Omental fat pad (tissue), 4 donors: ENCODE data around the gene OSR1. TPM values are rescaled to one million over a fixed set of nuclear protein-coding genes. Genes with fewer than 3 reads are reported as not detected.

Experiments
- ATAC-seq: fragments of 150-250 bp; one replicate; pipeline ENCODE4 v1.9.1; 2016; ENCODE audit warnings: mild to moderate bottlenecking, moderate library complexity; ENCODE audit not compliant: low FRiP score
- DNase-seq: peaks from one replicate; pipeline ENCODE4 v3.0.0-alpha.2; 2019; ENCODE audit warnings: low spot score
- total RNA-seq, 4 donors: library from RNA; depleted of rRNA; stranded (reverse); fragments of >200 nt; gene quantifications; one replicate each; pipeline ENCODE4 v1.1.0, GENCODE V29; 2016
- TF ChIP-seq, protein P1 (sequence below), 3 donors: fragments of 450-650 bp; IDR thresholded peaks; one replicate each; pipeline ENCODE4 v1.5.1; 2016 to 2017; ENCODE audit warnings: antibody characterized with exemption in 3 of 3, mild to moderate bottlenecking in 3 of 3, moderate library complexity in 2 of 3

Gene OSR1
- total RNA-seq, 4 donors from 2014 or later: 33.7 to 148 (median 81.9) TPM

DNA sequence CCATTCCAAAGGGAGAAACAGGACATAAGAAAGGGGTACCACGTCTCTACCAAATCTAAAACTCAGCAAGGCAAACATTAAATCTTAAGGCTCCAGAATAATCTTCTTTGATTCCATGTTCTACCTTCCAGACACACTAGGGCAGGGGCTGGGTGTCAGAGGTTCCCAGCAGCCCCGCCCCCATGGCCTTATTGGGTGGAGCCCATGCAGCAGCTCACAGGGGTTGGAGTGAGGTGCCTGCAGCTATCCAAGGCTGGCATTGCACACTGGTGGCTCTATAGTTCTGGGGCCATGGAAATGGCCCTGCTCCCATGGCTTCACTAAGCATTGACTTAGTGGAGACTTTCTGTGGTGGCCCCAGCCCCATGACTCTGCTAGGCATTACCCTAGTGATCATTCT, 14.9 kb upstream of the OSR1 start:
- ATAC-seq (no peak), DNase-seq (no peak)
- TF ChIP-seq, protein P1, sequence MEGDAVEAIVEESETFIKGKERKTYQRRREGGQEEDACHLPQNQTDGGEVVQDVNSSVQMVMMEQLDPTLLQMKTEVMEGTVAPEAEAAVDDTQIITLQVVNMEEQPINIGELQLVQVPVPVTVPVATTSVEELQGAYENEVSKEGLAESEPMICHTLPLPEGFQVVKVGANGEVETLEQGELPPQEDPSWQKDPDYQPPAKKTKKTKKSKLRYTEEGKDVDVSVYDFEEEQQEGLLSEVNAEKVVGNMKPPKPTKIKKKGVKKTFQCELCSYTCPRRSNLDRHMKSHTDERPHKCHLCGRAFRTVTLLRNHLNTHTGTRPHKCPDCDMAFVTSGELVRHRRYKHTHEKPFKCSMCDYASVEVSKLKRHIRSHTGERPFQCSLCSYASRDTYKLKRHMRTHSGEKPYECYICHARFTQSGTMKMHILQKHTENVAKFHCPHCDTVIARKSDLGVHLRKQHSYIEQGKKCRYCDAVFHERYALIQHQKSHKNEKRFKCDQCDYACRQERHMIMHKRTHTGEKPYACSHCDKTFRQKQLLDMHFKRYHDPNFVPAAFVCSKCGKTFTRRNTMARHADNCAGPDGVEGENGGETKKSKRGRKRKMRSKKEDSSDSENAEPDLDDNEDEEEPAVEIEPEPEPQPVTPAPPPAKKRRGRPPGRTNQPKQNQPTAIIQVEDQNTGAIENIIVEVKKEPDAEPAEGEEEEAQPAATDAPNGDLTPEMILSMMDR (IDR thresholded peaks at IDR 0.05): no peak

DNA sequence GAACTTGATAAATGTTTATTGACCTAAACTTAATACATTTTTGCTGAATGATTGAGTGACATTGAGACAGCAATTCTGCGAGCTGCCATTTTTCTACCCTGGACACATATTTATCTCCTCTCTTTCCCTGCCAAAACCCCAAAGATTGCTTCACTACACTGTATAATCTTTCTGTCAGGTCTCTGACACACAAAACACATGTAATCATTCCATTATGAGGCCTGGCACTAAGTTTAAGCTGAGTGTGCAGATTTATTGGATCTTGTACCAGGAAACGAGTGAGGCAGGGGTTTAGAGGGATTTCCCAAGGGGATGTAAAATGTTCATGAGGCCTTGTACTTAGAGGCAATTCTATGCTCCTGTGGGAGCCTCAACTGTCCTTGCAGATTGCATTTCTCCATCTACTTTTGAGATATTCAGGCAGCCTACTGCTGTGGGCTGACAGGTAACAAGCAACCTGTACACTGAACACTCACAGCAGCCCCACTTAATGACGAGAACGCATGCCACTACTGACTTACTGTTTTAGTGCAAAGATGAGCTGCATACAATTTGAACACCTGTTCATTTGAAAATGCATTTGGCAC, 13.7 kb upstream of the OSR1 start:
- TF ChIP-seq, protein P1 (IDR thresholded peaks at IDR 0.05): no peak
- ATAC-seq (no peak), DNase-seq (no peak)

DNA sequence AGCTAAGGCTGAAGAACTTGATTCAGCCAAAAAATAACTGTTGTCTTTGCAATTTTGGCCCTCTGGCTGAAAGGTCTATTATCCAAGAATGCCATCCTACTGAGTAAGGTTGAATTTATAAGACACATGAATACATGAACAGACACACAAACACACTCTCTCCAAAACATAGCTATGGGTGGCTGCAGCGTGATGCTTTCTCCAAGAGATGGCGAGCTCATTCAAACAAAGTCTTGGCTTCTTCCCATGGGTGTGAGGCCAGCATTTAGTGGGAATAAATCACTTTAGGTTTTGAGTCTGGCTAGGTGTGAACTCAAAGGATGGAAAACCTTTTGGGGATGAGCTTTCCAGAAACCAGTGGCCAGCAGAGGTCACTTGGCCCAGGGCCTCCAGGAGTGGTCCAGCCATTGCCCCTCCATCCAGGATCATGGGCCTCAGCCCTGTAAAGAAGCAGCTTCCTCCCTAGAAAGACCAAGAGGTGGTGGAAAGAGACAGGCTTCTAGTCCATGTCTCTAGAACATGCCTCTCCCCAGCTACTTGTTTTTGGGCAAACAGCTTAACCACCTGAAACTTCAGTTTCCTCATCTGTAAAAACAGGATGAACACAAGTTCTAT, 11.0 kb upstream of the OSR1 start:
- no peak for DNase-seq
- ATAC-seq: no peak

DNA sequence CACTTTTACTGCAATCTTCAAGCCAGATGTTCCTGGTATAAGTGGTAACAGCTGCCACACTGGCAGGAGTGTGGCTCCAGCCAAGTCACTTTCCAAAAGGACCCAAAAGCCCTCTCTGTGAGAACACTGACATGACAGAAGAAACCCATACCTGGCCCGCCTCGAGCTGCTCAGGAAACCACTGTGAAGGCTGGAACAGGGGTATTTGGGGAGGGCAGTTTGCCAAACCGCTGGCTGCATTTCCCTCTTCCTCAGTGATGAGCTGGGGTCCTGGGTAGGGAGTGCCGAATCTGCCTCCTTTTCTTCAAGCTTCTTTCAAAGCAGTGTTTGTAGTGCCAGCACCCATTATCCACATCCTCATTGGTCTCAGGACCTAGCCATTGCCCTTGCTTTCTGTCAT, 10.3 kb upstream of the OSR1 start:
- no peak for ATAC-seq
- TF ChIP-seq, protein P1 (IDR thresholded peaks at IDR 0.05): no peak
- DNase-seq: no peak

More for the DNA sequence above, 11.0 kb upstream of the OSR1 start:
- TF ChIP-seq, protein P1 (IDR thresholded peaks at IDR 0.05): no peak

DNA sequence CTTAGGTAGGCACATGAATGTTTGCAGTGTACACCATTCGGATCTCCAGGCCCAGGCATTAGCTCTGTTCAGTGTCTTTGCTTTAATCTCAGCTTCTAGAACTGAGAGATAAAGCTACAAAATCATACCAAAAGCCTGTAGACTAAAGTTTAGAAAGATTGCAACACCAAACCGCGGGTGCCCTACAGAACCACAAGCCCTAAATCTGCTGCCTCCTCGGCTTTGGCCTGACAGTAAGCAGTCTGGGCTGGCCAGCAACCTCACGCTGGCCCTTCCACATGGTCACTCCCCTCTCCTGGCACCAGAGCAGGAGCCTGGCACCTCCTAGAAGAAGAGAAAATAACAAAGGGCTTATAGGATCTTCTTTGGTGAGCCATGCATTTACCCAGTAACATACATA, 8.9 kb upstream of the OSR1 start:
- ATAC-seq (no peak), DNase-seq (no peak)
- TF ChIP-seq, protein P1 (IDR thresholded peaks at IDR 0.05): no peak

DNA sequence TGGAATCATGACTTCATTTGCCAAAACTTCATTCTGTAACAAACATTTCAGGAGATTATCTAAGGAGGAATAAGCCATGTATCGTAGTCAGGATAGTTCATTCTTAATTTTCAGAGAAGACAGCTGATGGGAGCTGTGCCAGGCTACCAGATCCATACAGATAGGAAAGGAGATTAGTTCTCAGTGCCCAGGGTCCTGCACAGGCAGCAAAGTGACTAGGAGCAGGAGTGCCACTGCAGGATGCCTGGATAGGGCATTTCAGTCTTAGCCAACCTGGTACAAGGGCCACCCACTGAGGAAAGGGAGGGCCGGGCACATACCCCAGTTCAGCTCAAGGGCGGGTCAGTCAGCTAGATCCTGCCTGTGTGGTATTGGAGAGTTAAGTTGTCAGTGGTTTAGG, 6.7 kb upstream of the OSR1 start:
- no peak for ATAC-seq
- DNase-seq: no peak

More for the DNA sequence above, 6.7 kb upstream of the OSR1 start:
- TF ChIP-seq, protein P1 (IDR thresholded peaks at IDR 0.05): no peak
